ENCODE results near the gene CSK.

DNA sequence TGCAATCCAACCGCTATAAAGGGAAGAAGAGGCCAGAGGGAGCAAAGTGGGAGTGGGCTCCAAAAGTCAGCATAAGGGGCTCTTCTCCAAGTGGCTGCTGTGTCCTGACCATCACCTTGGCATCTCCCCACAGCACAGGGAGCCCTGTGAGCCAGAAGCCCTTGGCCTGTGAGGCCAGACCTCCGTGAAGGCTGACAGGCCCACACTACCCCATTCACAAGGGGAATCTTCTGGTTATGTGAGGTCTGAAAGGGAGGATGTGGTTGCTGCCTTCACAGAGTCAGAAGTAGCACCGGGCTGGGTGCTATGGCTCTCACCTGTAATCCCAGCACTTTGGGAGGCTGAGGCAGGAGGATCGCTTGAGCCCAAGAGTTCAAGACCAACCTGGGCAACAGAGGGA lies 63.7 kb downstream of the CSK start:
- no peak for TF ChIP-seq EZH2phosphoT487 (IDR thresholded peaks at IDR 0.05; ENCODE audit: insufficient read depth, low read depth)
- TF ChIP-seq EZH2 (IDR thresholded peaks at IDR 0.05; ENCODE audit: insufficient read depth, poor library complexity, severe bottlenecking), result no peak

Measured in GM23248 (cell line).